Hepatic stellate cell (primary cell): ENCODE data around the gene AKIRIN2.

Experiments used
- DNase-seq: peaks from one replicate; pipeline ENCODE4 v3.0.0; 2011; ENCODE audit warnings: low spot score

Gene AKIRIN2

DNA sequence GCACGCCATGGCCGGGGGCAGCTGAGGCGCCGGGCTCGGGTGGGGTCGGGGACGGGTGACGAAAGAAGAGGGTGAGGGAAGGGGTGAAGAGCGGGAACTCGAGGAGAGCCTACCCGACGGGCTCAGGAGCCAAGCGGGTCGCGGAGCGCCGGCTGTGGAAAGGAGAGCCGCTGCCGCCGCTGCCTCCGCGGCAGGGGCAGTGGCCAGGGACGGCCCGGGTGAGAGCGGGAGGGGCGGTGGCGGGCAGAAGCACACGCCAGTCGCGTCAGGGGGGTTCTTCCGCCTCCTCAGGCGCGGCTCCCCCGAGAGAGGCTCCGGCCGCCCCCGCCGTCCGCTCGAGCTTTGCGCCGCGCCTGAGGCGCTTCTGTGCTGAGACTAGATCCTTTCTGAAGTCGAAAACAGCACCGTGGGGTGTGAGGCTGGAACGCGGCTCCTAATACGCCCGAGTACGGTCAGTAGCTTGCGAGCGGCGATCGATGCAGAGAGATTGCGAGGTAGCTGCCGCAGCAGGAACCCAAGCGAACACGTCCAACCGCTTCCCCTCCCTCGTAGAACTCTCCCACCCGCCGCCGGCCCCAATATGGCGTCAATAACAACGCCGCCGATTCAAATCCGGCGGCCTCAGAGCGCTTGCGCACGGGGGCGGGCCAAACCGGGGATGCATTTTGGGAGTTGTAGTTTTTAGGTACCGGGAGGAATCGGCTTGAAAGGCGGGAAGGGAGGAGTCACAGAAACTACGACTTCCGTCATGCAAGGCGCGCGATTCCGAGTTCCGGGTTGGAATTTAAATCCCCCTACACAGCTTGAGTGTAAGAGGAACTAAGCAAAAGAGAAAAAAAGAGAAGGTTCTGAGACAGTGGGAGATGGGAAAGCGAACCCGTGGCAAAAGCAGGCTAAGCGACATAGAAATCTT lies at the start of gene AKIRIN2:
AKIRIN2 (minus strand) TSS at position 558 of the 913 bp plus-strand sequence; CDS start at position 9, 549 bp downstream.
- peak; percentile 84 for DNase-seq

DNA sequence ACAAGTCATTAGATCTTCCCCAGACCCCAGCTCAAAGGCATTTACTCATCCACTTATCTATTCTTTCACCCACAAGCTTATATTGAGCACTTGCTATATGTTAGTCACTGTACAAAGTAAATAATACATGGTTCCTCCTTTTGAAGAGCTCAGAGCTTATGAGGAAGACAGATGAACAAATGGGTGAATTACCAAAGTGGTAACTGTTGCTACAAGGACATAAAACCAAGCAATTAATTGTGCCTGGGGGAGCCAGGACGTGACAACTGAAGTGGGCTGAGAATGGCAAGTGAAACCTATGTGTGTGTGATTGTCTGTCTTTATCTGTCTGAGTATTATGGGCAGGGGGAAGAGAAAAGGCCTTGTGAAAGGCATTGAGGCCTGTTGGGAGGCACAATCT lies 45.6 kb upstream of the AKIRIN2 start:
- no peak for DNase-seq

DNA sequence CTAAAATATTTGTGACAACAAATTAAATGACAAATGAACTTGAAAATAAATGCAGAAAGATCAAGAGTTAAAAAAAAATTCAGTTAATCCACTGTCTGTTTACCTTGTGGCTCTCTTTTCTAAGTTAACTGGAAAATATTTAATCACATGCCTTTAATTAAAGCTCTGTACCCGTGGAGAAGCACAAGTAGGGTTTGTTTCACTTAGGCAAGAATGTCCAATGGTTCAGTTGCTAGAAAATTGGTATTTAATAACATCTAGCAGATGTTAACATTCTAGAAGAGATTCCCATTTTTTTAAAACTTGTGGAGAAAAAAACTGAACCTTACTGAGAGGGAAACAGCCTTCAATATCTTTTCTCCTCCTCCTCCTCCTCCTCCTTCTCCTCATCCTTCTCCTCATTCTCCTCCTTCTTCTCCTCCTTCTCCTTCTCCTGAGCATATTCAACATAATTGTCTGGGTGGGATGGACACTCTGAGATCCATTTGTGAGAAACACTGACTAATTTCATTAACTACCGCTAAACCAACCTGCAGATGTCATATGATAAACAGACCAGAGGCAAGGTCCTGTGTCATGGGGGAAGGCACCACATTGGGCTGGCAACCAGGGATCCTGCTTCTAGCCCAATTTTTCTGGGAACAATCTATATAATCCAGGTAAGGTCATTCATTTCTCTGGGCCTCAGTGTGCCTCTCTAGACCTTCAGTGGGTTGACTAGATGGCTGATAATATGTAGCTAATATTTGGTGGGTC lies 44.1 kb upstream of the AKIRIN2 start:
- no peak for DNase-seq

- no peak for DNase-seq
These were observed 41.4 kb upstream of the AKIRIN2 start for GRCh38 chr6:87743454-87743853.

DNA sequence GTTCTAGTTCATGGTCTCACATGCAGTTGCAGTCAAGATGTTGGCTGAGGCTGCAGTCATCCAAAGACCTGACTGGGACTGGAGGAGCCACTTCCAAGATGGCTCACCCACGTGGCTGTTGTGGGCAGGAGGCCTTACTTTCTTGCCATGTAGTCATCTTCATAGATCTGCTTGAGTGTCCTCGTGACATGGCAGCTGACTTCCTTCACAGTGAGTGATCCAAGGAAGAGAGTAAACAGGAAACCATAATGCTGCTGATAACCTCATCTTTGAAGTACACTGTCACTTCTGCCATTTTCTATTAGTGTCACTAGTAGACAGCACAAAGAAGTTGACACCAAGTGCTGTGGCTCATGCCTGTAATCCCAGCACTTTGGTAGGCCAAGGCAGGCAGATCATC lies 40.1 kb upstream of the AKIRIN2 start:
- DNase-seq, result no peak

DNA sequence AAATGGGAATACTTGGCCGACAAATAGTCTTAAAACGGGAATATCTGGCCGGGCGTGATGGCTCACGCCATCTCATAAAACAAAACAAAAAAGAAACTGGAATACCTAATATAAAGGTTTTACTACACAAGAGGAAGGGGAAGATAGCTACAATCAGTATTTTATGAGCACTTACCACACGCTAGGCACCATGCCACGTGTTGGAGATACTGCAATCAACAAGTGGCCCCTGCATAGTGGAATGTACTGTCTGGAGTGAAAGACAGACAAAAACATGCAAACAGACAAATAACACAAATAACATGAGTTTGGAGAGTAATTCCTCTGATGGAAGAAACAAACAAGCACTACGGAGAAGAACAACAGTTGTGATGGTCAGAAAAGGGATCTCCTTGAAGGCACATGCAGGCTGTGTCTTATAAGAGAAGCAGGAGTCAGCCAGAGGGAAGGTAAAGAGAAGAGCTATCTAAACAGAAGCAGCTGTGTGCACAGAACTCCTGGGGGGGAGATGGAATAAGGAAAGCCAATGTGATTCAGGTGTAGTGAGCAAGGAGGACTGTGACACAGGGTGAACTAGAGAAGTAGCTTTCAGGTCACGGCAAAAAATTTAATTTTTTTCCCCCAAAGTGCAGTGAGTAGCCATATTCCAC lies 39.1 kb upstream of the AKIRIN2 start:
- DNase-seq, result no peak

DNA sequence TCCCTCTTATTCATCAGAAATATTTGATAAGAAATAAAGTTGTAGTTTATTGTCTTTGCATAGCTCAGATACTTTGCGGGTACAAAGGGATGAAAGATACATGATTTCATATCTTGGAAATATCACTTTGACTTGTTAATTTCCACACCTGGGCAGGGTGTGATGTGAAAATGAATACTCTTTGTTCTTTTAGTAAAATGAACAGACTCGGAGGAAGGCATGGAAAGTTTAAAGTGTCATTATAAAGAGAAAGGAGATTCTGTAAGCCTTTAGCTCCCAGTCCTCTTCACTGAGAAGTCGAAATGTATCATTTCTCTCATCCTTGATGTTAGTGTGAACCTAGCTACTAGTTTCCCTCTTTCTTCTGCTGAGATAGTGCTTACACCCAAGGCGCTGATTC lies 36.7 kb upstream of the AKIRIN2 start:
- DNase-seq, result no peak

DNA sequence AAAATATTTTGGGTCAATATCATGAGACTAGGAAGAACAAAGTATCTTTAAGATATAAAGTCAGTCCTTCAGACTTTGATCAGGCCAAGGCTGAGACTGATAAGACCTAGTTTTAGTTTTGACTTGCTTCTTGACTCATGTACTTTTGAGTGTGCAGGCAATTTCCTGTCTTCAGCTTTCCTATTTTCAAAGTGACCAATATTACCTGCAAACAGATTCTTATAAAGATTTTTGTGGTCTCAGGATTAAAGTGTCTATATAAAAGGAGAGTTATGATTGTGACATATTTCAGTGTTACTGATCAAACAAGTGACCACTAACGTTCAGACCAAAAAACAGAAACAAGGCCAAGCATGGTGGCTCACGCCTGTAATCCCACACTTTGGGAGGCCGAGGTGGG lies 36.0 kb upstream of the AKIRIN2 start:
- no peak for DNase-seq

DNA sequence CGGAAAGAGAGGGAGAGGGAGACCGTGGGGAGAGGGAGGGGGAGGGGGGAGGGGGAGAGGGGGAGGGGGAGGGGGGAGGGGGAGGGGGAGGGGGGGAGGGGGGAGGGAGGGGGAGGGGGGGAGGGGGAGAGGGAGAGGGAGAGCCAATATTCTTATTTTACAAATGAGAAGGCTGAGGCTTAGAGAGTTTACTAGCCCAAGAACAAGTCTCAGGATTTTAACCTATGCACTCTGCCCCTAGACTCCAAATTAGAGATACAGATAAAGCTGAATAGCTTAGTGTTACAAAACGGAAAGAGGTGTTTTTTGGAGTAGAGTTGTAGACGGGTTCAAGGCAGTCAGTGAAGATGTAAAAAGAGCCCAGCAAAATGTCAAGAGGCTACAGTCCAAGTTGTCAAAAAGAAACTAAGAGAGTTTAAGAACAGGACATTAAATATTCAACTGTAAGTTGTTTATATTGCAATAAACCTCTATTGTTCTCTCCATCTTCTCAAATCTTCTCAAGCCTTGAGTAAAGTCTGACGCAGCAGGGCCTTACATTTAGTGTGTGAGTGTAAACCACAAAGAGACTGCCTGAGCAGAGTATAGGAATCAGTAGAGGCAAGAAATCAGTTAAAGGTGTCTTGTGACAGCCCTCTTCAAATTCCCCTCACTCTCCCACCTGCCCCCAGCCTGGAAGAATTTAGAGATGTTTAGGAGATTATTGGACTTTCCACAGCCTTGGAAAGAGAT lies 34.9 kb upstream of the AKIRIN2 start:
- no peak for DNase-seq

- DNase-seq, result peak; percentile 59
These were observed 30.0 kb upstream of the AKIRIN2 start for GRCh38 chr6:87731818-87732661.

DNA sequence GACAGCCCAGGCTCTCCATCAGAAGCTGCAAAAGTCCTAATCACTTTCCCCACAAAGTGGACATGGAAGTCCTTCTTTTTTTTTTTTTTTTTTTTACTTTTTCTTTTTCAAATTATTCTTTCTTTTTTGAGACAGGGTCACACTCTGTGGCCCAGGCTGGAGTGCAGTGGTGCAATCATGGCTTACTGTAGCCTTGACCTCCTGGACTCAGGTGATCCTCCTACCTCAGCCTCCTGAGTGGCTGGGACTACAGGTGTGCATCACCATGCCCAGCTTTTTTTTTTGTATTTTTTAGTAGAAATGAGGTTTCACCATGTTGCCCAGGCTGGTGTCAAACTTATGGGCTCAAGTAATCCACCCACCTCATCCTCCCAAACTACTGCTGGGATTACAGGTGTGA lies 29.0 kb upstream of the AKIRIN2 start:
- DNase-seq, result no peak

GRCh38 chr6:87729965-87730719 lies 28.1 kb upstream of the AKIRIN2 start:
- DNase-seq, result no peak

DNA sequence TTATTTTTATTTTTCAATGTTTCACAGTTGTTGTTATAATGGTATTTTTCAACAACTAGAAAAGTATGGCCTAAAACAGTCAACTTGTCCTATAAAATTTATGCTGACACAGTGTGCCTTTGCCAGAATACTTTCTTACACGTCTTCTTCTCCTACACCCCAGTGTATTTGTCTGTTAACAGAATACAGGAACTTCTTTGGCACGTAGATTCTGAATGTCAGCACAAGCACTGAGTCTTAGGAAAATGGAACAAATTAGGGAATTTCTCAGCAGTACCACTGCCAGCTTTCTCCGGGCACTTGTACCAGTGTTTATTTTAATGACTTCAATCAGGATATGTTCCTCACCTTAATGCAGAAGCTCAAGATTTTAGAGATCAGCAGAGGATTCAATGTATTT lies 26.7 kb upstream of the AKIRIN2 start:
- DNase-seq, result no peak

GRCh38 chr6:87724983-87725811 lies 23.2 kb upstream of the AKIRIN2 start:
- no peak for DNase-seq

DNA sequence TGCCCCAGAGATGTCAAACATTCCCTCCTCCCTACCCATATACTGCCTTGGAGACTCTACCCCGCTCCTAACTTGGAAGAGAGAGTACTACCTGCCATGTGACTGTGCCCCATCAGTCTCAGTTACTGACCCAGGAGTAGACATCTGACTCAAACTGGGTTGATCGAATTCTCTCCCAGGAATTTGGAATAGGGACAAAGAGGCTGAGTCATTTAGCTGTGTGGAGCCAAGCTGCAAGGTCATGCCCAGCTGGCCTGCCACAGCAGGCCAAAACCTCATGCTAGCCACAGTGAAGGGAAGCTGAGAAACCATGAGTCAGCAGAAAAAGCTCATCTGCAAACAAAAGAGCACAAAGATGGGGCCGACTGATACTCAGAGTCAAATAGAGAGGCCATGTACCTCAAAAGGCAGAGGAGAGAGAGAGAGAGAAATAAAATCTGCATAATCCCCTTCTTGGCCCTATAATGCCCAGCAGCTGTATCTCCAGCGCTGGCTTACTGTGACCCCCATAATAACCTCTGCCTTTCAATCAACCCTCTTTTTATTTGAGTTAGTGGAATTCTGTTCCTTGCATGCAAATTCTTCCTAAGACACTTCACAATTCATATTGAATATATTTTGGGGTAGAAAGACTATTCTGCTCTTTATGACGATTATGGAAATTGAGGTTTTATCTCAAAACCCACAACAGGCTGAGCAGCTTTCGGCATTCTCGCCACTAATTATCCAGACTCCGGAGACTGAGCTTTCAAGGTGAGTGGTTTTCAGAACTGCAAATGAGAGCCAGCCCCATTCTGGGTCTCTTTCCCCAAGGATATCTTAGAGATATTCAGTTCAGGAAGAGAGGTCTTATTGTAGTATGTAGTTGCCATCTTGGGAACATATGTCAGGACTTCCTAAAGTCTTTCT lies 21.4 kb upstream of the AKIRIN2 start:
- DNase-seq, result peak; percentile 74

GRCh38 chr6:87722540-87723169 lies 20.6 kb upstream of the AKIRIN2 start:
- no peak for DNase-seq

DNA sequence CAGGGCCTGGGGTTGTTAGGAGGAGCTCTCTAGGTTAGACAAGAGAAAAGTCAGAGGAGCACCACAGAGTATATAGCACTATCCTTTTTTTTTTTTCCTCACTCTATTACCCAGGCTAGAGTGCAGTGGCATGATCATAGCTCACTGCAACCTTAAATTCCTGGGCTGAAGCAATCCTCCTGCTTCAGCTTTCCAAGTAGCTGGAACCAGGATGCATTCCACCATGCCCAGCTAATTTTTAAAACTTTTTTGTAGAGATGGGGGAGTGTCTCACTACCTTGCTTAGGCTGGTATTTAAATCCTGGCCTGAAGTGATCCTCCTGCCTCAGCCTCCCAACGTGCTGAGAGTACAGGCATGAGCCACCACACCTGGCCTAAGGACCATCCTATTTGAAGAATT lies 19.3 kb upstream of the AKIRIN2 start:
- DNase-seq, result no peak
